ENCODE results near the gene UBQLN3.

Gene UBQLN3

GRCh38 chr11:5546457-5546856, 36.7 kb upstream of the UBQLN3 start:
- no peak for TF ChIP-seq CTCF (IDR thresholded peaks at IDR 0.05; ENCODE audit: low read depth, low read length)

GRCh38 chr11:5541427-5541826, 31.7 kb upstream of the UBQLN3 start:
- TF ChIP-seq CTCF (IDR thresholded peaks at IDR 0.05; ENCODE audit: low read depth, low read length) = no peak

More at GRCh38 chr11:5546457-5546856, 36.7 kb upstream of the UBQLN3 start:
- no peak overlapping the region for H3K4me3 ChIP-seq (ENCODE audit: low read depth, low read length)

GRCh38 chr11:5536482-5536881, 26.7 kb upstream of the UBQLN3 start:
- no peak for TF ChIP-seq CTCF (IDR thresholded peaks at IDR 0.05; ENCODE audit: low read depth, low read length)
- no peak overlapping the region for H3K4me3 ChIP-seq (ENCODE audit: low read depth, low read length)

More at GRCh38 chr11:5541427-5541826, 31.7 kb upstream of the UBQLN3 start:
- H3K4me3 ChIP-seq (ENCODE audit: low read depth, low read length) = no peak overlapping the region

- H3K4me3 ChIP-seq (ENCODE audit: low read depth, low read length) = no peak overlapping the region
- TF ChIP-seq CTCF (IDR thresholded peaks at IDR 0.05; ENCODE audit: low read depth, low read length) = no peak
Observed at GRCh38 chr11:5534046-5534445, 24.3 kb upstream of the UBQLN3 start.

GRCh38 chr11:5531053-5531831, 21.5 kb upstream of the UBQLN3 start:
- no peak overlapping the region for H3K4me3 ChIP-seq (ENCODE audit: low read depth, low read length)
- no peak for TF ChIP-seq CTCF (IDR thresholded peaks at IDR 0.05; ENCODE audit: low read depth, low read length)

- no peak overlapping the region for H3K4me3 ChIP-seq (ENCODE audit: low read depth, low read length)
Observed at GRCh38 chr11:5528495-5528894, 18.7 kb upstream of the UBQLN3 start.

More at GRCh38 chr11:5528495-5528894, 18.7 kb upstream of the UBQLN3 start:
- no peak for TF ChIP-seq CTCF (IDR thresholded peaks at IDR 0.05; ENCODE audit: low read depth, low read length)
